MCF 10A (cell line): ENCODE measurements around the gene MSLN. TPM values are rescaled to one million over a fixed set of nuclear protein-coding genes. Genes with fewer than 3 reads are reported as not detected.

Source experiments
- BruUV-seq: library from RNA; stranded (reverse); fragments of 400-500 nt; replicated peaks from 2 replicates; lab custom pipeline; 2021; lab: Mats Ljungman, UMichigan
- CTCF ChIA-PET: fragments of 300-600 bp; sonication (Branson Sonifier 250); formaldehyde crosslinking; extraction: SDS; loops from one replicate; lab custom pipeline; 2021; ENCODE audit warnings: antibody characterized with exemption, inconsistent platforms; lab: Yijun Ruan, JAX
- POLR2A ChIA-PET: fragments of 300-600, 350-650 bp; sonication (Branson Sonifier 250); formaldehyde crosslinking; extraction: SDS; loops from one replicate; lab custom pipeline; 2020; ENCODE audit warnings: antibody characterized with exemption, inconsistent platforms; lab: Yijun Ruan, JAX
- DNase-seq: peaks from one replicate; pipeline ENCODE4 v3.0.0-alpha.2; 2018; ENCODE audit not compliant: unreplicated experiment
- H3K27ac Mint-ChIP-seq: one replicate; pipeline ENCODE4 v1.8.0; 2022; ENCODE audit warnings: mild to moderate bottlenecking, low read depth, mixed read lengths; ENCODE audit not compliant: unreplicated experiment
- H3K27me3 Mint-ChIP-seq: one replicate; pipeline ENCODE4 v1.8.0; 2022; ENCODE audit warnings: mixed read lengths; ENCODE audit not compliant: insufficient read depth, unreplicated experiment
- H3K36me3 Mint-ChIP-seq: one replicate; pipeline ENCODE4 v1.8.0; 2022; ENCODE audit warnings: mild to moderate bottlenecking, moderate library complexity, mixed read lengths; ENCODE audit not compliant: insufficient read depth, unreplicated experiment
- H3K4me1 Mint-ChIP-seq: one replicate; pipeline ENCODE4 v1.8.0; 2022; ENCODE audit warnings: mixed read lengths; ENCODE audit not compliant: insufficient read depth, unreplicated experiment
- H3K4me3 Mint-ChIP-seq: one replicate; pipeline ENCODE4 v1.8.0; 2022; ENCODE audit warnings: mild to moderate bottlenecking, moderate library complexity, mixed read lengths; ENCODE audit not compliant: unreplicated experiment
- H3K9me3 Mint-ChIP-seq: one replicate; pipeline ENCODE4 v1.8.0; 2022; ENCODE audit warnings: mixed read lengths; ENCODE audit not compliant: unreplicated experiment
- intact Hi-C: fragments of 100-400 bp; cut with micrococcal nuclease; formaldehyde crosslinking; loops from 2 replicates; pipeline ENCODE4 v1.14.1; 2022
- total RNA-seq: library from RNA; stranded (reverse); gene quantifications from 2 replicates; pipeline ENCODE4 v1.2.3, GENCODE V29; 2022
- TF ChIP-seq, protein P1 (sequence below): fragments of 200-600 bp; IDR thresholded peaks from one replicate; pipeline ENCODE4 v1.8.0; 2022; ENCODE audit warnings: antibody characterized with exemption, mild to moderate bottlenecking; ENCODE audit not compliant: unreplicated experiment

MSLN gene
- total RNA-seq, 1 experiment from 2014 or later, result 25.2 TPM

DNA sequence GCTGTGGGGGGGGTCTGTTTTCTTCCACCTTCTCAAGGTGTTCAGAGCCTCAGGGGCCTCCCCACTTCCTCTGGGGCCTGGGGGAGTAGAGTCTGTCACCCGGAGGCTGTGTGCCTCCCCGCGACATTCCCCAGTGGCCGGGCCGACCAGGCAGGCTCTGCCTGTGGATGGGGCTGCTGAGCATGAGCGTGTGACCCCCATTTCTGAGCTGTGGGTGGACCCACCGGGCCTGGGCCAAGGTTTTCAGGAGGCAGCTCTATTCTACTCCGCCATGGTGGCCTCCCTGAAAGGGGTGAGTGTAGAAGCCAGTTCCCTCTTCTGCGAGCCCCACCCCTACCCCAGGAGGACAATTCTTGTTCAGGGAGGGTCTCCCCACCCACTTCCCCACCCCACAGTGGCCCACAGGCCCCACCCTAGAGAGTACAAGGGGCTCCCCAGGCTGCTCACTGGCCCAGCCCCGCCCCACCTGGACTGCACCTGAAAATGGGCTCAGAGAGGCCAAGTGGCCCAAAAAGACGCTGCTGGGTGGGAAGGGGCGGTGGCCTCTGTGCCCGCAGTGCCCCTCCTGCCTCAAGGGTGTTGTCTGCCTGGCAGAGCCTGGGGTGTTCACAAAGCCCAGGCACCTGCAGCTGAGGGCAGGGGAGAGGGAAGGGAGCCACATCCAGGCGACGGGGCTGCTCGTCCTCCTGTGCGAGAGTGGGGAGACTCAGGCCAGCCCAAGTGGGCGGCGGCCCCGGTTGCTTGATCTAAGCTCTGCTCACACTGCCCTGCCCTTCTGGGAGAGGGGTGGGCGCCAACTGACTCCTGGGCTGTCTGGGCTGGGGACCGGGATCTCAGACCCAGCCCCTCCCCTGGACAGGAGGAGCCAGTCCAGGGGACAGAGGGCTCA, 1.3 kb downstream of the MSLN start:
- no peaks in the 10 kb centered on the region for H3K27me3 Mint-ChIP-seq
- ChIA-PET CTCF (interaction anchor here (0.6 to 2.9 kb wide), 7 partner anchors 8 to 50 kb away, joined by 3 to 11 read pairs (median 4); partner anchors contain the start of gene CIAO3), POLR2A (interaction anchor here (0.7 to 3.9 kb wide), 17 partner anchors 8 to 1020 kb away, joined by 3 to 26 read pairs (median 4); partner anchors contain the start of genes ANTKMT, CCDC78, CIAO3 and HAGHL)

DNA sequence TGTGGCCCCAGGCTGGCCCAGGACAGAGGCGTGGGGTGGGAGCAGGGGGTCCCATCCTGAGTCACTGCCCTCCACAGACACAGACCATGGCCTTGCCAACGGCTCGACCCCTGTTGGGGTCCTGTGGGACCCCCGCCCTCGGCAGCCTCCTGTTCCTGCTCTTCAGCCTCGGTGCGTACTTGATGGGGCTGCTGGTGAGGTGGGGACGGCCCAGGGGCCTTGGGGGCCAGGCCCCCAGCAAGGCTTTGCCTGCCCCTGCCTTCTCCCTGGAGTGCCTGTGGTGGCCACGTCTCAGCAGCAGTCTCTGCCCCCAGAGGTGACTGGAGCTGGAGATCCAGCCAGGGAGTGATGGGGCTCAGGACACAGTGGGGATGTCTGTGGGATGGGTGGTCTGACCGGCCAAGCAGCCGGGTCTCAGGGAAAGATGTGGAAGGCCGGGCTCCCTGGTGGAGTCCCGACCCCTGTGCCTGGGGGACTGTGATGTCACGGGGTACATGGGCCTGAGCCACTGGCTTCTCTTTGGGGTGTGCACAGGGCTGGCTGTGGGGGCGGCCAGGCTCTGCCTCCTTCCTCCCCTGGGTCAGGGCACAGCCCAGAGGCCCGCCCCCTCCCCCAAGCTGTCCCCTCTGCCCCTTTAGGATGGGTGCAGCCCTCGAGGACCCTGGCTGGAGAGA, 2.2 kb downstream of the MSLN start:
- CTCF ChIA-PET, result interaction anchor here (0.6 kb wide), 1 partner anchor 22 kb away, joined by 4 read pairs; no protein-coding TSS in a partner anchor
- intact Hi-C loops, result no loop called here
- DNase-seq, result no peak
- Mint-ChIP-seq H3K27me3 (no peaks in the 10 kb centered on the region), H3K27ac (no peak overlapping the region), H3K4me1 (peaks cover 10% of the 10 kb centered on the region), H3K4me3 (no peak overlapping the region), H3K9me3 (no peaks in the 10 kb centered on the region), H3K36me3 (no peaks in the 10 kb centered on the region)
- POLR2A ChIA-PET, result interaction anchor here (0.8 to 3.9 kb wide), 5 partner anchors 10 to 23 kb away, joined by 3 to 26 read pairs (median 6); no protein-coding TSS in a partner anchor
- TF ChIP-seq, protein P1, sequence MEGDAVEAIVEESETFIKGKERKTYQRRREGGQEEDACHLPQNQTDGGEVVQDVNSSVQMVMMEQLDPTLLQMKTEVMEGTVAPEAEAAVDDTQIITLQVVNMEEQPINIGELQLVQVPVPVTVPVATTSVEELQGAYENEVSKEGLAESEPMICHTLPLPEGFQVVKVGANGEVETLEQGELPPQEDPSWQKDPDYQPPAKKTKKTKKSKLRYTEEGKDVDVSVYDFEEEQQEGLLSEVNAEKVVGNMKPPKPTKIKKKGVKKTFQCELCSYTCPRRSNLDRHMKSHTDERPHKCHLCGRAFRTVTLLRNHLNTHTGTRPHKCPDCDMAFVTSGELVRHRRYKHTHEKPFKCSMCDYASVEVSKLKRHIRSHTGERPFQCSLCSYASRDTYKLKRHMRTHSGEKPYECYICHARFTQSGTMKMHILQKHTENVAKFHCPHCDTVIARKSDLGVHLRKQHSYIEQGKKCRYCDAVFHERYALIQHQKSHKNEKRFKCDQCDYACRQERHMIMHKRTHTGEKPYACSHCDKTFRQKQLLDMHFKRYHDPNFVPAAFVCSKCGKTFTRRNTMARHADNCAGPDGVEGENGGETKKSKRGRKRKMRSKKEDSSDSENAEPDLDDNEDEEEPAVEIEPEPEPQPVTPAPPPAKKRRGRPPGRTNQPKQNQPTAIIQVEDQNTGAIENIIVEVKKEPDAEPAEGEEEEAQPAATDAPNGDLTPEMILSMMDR, result no peak
- BruUV-seq, result no TSS peak

More for the DNA sequence above, 1.3 kb downstream of the MSLN start:
- no peaks in the 10 kb centered on the region for H3K9me3 Mint-ChIP-seq
- peak overlapping the region; percentile 60 for H3K4me3 Mint-ChIP-seq
- H3K4me1 Mint-ChIP-seq, result peaks cover 10% of the 10 kb centered on the region
- intact Hi-C loops, result no loop called here
- DNase-seq, result no peak
- peak overlapping the region; percentile 61 for H3K27ac Mint-ChIP-seq
- TF ChIP-seq, protein P1, result no peak
- no TSS peak for BruUV-seq
- H3K36me3 Mint-ChIP-seq, result no peaks in the 10 kb centered on the region

DNA sequence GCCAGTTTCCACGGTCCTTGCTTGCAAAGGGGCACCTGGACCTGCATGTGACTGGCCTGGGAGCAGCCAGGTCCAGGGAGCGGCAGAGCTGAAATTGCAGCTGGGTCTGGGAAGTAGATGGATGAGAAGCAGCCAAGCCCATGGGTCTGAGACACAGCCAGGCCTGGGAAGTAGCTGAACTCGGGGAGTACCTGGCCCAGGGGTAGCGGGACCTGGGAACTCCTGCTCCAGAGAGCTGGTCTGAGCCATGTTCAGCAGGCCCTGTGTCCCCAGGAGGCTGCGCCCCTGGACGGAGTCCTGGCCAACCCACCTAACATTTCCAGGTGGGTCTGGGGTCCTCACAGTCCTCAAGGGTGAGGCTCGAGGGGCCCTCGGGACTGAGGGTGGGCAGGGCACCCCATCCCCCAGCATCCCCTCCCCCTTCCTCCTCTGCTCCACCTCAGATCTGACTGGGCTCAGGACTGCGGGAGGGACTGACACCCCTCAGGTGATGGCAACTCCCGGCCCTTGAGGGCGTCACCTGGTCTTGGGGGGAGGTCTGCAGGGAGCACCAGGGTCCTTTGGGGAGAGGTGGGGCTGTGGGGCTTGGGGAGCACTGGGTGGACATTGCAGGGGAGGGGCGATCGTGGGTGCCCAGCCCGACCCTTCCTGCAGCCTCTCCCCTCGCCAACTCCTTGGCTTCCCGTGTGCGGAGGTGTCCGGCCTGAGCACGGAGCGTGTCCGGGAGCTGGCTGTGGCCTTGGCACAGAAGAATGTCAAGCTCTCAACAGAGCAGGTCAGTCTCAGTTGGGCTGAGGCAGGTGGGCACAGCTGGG, 3.0 kb downstream of the MSLN start:
- Mint-ChIP-seq H3K9me3 (no peaks in the 10 kb centered on the region), H3K36me3 (no peaks in the 10 kb centered on the region), H3K4me3 (no peak overlapping the region), H3K4me1 (peaks cover 10% of the 10 kb centered on the region), H3K27me3 (no peaks in the 10 kb centered on the region), H3K27ac (no peak overlapping the region)
- no peak for DNase-seq
- intact Hi-C loops, result no loop called here
- TF ChIP-seq, protein P1, result no peak
- ChIA-PET CTCF (interaction anchor here (0.7 kb wide), 1 partner anchor 291 kb away, joined by 3 read pairs; no protein-coding TSS in a partner anchor), POLR2A (interaction anchor here (0.8 to 2.0 kb wide), 2 partner anchors 9 to 13 kb away, joined by 3 to 6 read pairs; no protein-coding TSS in a partner anchor)
- BruUV-seq, result no TSS peak
